ENCODE measurements around the gene KHNYN.

Gene KHNYN

DNA sequence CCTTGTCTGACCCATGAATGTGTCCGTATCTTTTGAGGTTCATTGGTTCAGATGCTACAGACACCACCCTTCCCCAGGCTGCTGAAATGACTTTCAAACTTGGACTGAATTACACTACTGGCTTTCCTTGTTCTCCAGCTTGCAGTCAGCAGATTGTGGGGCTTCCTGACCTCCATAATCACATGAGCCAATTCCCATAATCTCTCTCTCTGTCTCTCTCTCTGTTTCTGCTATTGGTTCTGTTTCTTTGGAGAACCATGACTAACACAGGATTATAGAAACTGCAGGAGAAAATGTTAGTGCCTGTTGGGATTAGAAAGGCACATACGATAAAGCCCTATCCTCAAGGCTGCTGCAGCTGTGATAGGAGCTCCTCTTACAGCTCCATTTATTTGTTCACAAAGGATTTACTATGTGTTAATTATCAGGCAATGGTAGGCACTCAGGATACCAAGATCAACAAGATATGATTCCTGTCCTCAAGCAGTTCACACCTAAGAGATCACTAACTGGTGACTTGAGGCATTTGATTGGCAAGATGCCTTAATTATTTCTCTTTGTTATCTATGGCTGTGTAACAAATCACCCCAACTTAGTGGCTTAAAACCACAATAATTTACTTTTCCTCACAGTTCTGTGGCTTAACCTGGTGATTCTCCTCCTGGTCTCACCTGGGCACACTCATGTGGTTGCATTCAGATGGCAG is 41.1 kb upstream of the KHNYN start:
- TF ChIP-seq, protein P1, sequence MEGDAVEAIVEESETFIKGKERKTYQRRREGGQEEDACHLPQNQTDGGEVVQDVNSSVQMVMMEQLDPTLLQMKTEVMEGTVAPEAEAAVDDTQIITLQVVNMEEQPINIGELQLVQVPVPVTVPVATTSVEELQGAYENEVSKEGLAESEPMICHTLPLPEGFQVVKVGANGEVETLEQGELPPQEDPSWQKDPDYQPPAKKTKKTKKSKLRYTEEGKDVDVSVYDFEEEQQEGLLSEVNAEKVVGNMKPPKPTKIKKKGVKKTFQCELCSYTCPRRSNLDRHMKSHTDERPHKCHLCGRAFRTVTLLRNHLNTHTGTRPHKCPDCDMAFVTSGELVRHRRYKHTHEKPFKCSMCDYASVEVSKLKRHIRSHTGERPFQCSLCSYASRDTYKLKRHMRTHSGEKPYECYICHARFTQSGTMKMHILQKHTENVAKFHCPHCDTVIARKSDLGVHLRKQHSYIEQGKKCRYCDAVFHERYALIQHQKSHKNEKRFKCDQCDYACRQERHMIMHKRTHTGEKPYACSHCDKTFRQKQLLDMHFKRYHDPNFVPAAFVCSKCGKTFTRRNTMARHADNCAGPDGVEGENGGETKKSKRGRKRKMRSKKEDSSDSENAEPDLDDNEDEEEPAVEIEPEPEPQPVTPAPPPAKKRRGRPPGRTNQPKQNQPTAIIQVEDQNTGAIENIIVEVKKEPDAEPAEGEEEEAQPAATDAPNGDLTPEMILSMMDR (IDR thresholded peaks at IDR 0.05; ENCODE audit: insufficient read depth, missing control alignments), result no peak
- DNase-seq (ENCODE audit: insufficient read length, low spot score) (no peak), FAIRE-seq (no peak)

DNA sequence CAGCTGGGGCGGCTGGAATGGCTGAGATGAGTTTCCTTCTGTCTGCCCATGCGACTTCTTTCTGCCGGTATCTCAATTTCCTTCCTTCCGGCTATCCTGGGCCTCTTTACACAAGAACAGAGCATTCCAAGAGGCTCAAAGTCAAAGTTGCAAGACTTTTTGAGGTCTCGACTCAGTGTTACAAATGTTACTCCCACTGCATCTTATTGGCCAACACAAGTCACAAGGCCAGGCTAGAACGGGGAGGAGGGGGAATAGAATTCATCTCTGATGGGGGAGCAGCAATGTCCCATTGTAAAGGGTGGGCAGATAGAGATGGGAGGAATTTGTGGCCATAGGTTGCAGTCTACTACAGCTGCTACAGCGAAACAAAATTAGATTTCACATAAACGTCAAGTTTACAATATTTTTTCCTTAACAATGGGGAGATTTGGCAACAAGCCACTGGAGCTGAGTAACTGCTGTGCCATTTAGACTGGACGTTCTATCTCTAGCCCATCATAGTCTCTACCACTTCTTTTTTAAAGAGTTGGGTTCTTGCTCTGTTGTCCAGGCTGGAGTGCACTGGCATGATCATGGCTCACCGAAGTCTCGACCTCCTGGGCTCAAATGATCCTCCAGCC is 40.4 kb upstream of the KHNYN start:
- DNase-seq (ENCODE audit: insufficient read length, low spot score), result no peak
- FAIRE-seq, result no peak
- TF ChIP-seq, protein P1 (IDR thresholded peaks at IDR 0.05; ENCODE audit: insufficient read depth, missing control alignments), result no peak

DNA sequence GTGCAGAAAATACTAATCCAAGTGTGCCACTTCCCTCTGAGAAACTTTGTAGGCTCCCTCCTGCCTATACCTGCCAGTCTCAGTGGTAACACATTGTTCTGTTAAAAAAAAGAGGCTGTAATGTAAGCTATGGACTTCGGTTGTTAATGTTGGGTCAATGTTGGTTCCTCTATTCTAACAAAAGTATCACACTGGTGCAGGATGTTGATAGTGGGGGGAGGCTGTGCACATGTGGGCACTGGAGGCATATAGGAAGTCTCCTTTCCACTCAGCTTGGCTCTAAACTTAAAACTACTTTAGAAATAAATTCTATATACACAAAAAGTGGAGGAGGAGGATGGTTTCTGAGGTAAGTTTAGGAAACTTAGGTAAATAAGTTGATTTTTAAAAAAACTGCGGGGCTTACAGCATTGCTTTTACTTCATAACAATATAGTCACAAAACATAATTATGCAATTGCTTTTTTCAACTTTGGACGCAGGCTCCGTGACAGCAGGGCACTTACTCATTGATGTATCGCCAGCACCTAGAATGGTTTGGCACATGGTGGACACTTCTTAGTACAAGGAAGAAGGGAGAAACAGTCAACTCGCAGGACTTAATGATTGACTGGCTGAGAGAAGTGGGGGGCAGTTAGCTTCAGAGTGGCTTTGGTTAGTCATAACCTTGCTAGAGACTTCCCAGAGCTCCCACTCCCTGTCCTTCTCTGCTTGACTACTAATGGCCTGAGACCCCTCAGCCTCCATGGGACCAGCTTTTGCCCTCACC is 38.9 kb upstream of the KHNYN start:
- FAIRE-seq, result no peak
- TF ChIP-seq, protein P1 (IDR thresholded peaks at IDR 0.05; ENCODE audit: insufficient read depth, missing control alignments), result no peak
- no peak for DNase-seq (ENCODE audit: insufficient read length, low spot score)

DNA sequence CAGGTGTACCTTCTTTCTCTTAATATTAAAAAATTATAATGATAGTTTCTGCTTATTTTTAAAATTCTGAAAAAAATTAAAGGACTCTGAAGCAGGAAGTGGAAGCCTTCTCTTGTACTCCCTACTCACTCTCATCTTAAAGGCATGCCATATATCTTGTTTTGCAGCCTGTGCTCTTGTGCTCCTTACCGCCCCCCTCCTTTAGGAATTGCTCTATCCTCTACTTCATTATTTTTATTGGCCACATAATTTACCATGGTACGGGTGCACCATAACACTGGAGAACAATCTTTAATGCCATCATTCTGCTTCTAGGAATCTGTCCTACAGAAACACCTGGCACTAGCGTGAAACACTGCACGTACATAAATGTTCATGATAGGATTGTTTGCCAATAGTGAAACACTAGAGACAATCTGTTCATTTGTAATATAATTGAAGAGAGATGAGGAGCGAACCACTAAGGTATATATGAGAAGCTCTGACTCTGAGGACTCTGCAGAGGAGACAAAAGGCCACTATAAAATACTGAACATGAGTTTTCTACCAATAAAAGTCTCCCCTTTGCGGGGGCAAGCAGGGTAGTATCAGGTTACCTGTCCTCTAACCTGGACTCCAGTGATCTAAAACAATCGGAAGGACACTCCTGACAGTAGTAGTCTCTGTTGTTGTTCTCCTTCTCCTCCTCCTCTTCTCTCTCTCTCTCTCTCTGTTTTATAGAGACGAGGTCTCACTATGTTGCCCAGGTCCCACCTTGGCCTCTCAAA is 37.2 kb upstream of the KHNYN start:
- TF ChIP-seq, protein P1 (IDR thresholded peaks at IDR 0.05; ENCODE audit: insufficient read depth, missing control alignments), result no peak
- no peak for FAIRE-seq
- DNase-seq (ENCODE audit: insufficient read length, low spot score), result no peak

DNA sequence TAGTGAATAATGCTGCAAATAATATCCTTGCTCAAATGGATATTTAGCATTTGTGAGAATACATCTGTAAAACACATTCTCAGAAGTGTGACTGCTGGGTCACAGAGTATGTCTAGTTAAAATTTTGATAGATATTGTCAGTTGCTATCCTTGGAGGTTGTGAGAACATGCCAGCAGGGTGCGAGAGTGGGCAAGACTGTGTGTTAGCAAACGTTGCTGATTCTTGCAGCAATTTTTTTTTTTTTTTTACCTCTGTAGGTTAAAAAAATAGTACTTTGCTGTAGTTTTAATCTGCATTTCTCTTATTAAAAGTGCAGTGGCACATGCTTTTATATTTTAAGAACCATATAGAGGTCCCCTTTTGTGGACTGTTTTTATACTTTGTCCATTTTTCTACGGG is 35.5 kb upstream of the KHNYN start:
- TF ChIP-seq, protein P1 (IDR thresholded peaks at IDR 0.05; ENCODE audit: insufficient read depth, missing control alignments), result no peak
- FAIRE-seq (no peak), DNase-seq (ENCODE audit: insufficient read length, low spot score) (no peak)

DNA sequence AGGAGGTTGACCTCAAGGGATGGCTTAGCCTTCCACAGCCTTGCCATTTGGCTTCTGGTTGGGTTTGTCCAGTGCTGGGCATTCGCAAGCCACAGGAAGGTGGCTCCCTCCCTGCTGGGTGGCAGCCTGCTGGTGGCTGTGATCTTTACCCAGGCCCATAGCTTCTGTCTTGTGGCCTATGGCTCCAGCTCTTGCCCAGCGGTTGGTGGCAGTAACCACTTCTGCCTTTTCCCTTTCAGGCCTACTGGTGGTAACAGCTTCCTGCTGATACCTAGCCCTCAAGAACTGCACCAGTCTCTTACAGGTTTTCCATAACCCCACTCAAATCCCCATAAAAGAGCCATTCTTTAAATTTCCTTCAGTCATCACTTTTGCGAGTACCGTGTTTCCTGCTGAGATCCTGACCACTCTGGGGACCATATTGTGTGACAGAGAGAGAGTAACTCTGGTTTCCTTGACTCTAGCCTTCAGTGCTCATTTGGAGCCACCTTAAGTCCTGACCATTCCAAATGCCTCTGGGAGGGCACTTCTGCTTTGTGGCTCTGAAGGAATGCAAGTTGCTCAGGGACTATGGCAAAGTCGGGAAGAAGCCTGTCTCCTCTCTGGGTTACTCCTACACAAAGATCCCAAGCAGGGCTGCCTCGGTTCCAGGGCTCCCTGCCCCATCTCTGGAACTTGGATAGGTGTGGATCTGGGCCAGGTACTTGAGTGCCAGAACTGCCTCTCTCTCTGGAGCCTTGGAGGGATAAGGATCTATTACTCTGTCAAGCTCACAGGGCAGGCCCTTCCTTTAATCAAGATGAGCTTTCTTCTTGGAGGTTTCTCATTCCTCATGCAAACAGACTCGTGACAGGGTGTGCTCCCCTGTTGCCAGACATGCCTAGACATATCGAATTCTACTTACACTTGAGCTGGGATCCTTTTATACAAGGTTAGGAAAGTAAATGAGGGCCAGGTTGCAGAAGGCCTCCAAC is 33.9 kb upstream of the KHNYN start:
- DNase-seq (ENCODE audit: insufficient read length, low spot score) (no peak), FAIRE-seq (no peak)
- TF ChIP-seq, protein P1 (IDR thresholded peaks at IDR 0.05; ENCODE audit: insufficient read depth, missing control alignments), result no peak

Data from D721Med (cell line).